HG02763 (cell line): Measurements from ENCODE around the gene RHOT1.
"Not testable (repeated sequence)": the region's sequence is repeated elsewhere in the genome, so short reads cannot be mapped to it uniquely, and the experiment has no call there.

ENCODE experiments used
- ATAC-seq: cut with Tn5 transposase; IDR thresholded peaks from one replicate; pipeline ENCODE4 v1.9.1; 2021; ENCODE audit warnings: mild to moderate bottlenecking, moderate library complexity; ENCODE audit not compliant: unreplicated experiment

RHOT1 gene

GRCh38 chr17:32158870-32159585 is 16.7 kb downstream of the RHOT1 start:
- no peak for ATAC-seq

- no peak for ATAC-seq
Measured at GRCh38 chr17:32159586-32160438, 17.5 kb downstream of the RHOT1 start.

- no peak for ATAC-seq
Measured at GRCh38 chr17:32160526-32160925, 18.2 kb downstream of the RHOT1 start.

GRCh38 chr17:32161029-32161428 is 18.7 kb downstream of the RHOT1 start:
- ATAC-seq = no peak

GRCh38 chr17:32161506-32162365 is 19.4 kb downstream of the RHOT1 start:
- ATAC-seq = no peak

- ATAC-seq = no peak
Measured at GRCh38 chr17:32174889-32175288, 32.6 kb downstream of the RHOT1 start.

- ATAC-seq = not testable (repeated sequence)
Measured at GRCh38 chr17:32178679-32179078, 36.4 kb downstream of the RHOT1 start.

- not testable (repeated sequence) for ATAC-seq
Measured at GRCh38 chr17:32179103-32179502, 36.8 kb downstream of the RHOT1 start.

GRCh38 chr17:32179526-32179925 is 37.2 kb downstream of the RHOT1 start:
- ATAC-seq = not testable (repeated sequence)

GRCh38 chr17:32180262-32180661 is 38.0 kb downstream of the RHOT1 start:
- ATAC-seq = not testable (repeated sequence)

GRCh38 chr17:32185875-32186274 is 43.6 kb downstream of the RHOT1 start:
- ATAC-seq = no peak

- no peak for ATAC-seq
Measured at GRCh38 chr17:32187271-32187670, 45.0 kb downstream of the RHOT1 start.

GRCh38 chr17:32189343-32189742 is 47.0 kb downstream of the RHOT1 start:
- no peak for ATAC-seq

GRCh38 chr17:32191306-32191705 is 49.0 kb downstream of the RHOT1 start:
- no peak for ATAC-seq

- no peak for ATAC-seq
Measured at GRCh38 chr17:32192379-32192778, 50.1 kb downstream of the RHOT1 start.

GRCh38 chr17:32197987-32198386 is 55.7 kb downstream of the RHOT1 start:
- ATAC-seq = no peak

- no peak for ATAC-seq
Measured at GRCh38 chr17:32206861-32207260, 64.6 kb downstream of the RHOT1 start.

- no peak for ATAC-seq
Measured at GRCh38 chr17:32208436-32208835, 66.1 kb downstream of the RHOT1 start.

GRCh38 chr17:32209608-32210007 is 67.3 kb downstream of the RHOT1 start:
- ATAC-seq = no peak

- ATAC-seq = no peak
Measured at GRCh38 chr17:32211671-32212070, 69.4 kb downstream of the RHOT1 start.

GRCh38 chr17:32215696-32216095 is 73.4 kb downstream of the RHOT1 start:
- no peak for ATAC-seq
